HL-60 (cell line): ENCODE results near the gene MNAT1.

Experiments
- DNase-seq, 2 experiments: peaks; one replicate each; pipeline ENCODE4 v3.0.0-alpha.2; 2010 to 2020; ENCODE audit warnings: low read depth in 1 of 2, low spot score in 1 of 2
- H3K27ac ChIP-seq: fragments of 250-450 bp; sonication (Bioruptor Pico); replicated peaks from 2 replicates; pipeline ENCODE4 v1.5.1; 2020; ENCODE audit warnings: mild to moderate bottlenecking, moderate library complexity
- H3K27me3 ChIP-seq: fragments of 250-450 bp; sonication (Bioruptor Pico); 2 replicates; pipeline ENCODE4 v1.5.1; 2021; ENCODE audit warnings: mild to moderate bottlenecking, moderate library complexity; ENCODE audit not compliant: insufficient read depth, poor library complexity, severe bottlenecking
- H3K4me3 ChIP-seq: replicated peaks from 2 replicates; pipeline ENCODE4 v1.5.1; 2011; ENCODE audit warnings: mild to moderate bottlenecking, control low read depth, low read length; ENCODE audit not compliant: insufficient read depth
- CTCF ChIP-seq: IDR thresholded peaks from one replicate; pipeline ENCODE4 v1.5.1; 2011; ENCODE audit warnings: low read length, control low read depth, inconsistent platforms; ENCODE audit not compliant: insufficient read depth
- GABPA ChIP-seq: IDR thresholded peaks from 2 replicates; pipeline ENCODE4 v1.6.1; 2012; ENCODE audit warnings: low read depth
- POLR2AphosphoS5 ChIP-seq: IDR thresholded peaks from 2 replicates; pipeline ENCODE4 v1.6.1; 2012; ENCODE audit warnings: low read depth
- REST ChIP-seq: IDR thresholded peaks from 2 replicates; pipeline ENCODE4 v1.6.1; 2012; ENCODE audit warnings: low read depth; ENCODE audit not compliant: insufficient replicate concordance
- SPI1 ChIP-seq: IDR thresholded peaks from 2 replicates; pipeline ENCODE4 v1.6.1; 2012; ENCODE audit warnings: low read depth, mild to moderate bottlenecking, borderline replicate concordance

The MNAT1 gene

DNA sequence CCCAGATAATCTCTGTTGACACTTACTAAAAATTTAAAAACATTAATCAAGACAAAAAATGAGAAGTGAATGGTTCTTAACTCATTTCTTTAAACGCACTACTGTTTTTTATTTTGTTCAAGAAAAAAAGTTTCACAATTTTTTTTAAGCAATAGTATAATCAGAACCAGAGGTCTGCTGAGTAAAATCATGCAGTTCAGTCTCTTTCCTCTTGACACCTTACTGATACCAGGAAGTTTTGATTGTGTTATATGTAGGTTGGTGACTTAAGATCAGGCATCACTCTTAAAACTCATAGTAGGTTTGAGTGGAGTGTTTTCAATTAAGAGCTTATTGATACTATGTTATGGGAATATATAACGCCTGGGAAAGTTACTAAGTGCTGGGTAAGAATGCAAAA, 125.0 kb downstream of the MNAT1 start:
- Histone ChIP-seq H3K27me3 (no peaks in the 10 kb centered on the region), H3K4me3 (no peak overlapping the region), H3K27ac (no peak overlapping the region)
- TF ChIP-seq SPI1 (no peak), REST (no peak), POLR2AphosphoS5 (no peak), GABPA (no peak), CTCF (no peak)
- no peak for DNase-seq

DNA sequence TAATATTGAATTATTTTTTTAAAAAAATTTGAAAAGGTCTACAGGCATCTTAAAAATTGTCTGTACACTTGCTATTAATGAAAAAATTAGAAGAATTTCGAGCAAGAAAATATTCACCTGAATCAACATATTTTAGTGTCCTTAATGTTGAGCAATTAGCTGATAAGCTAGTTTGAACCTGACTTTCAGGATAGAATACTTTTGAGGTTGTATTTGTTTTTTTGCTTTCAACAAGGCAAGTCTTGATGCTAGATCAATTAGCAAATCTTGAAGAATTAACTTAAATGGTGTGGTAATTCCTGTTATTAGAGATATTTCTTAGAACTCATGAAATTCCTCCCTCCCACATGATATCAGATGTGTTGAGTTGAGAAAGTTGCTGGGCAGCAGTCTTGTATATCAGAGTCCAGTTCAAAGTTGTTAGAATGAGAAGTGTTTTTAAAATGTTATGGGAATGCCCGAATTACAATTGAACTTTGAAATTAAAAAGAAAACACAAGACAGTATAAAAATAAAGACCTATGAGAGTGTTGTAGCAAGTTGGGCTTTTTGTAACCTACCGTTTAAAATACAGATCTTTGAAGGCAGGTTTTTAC, 127.1 kb downstream of the MNAT1 start:
- no peak overlapping the region for H3K27ac ChIP-seq

More for the DNA sequence above, 127.1 kb downstream of the MNAT1 start:
- no peak for DNase-seq
- H3K4me3 ChIP-seq, result no peak overlapping the region
- TF ChIP-seq SPI1 (no peak), POLR2AphosphoS5 (no peak), REST (no peak), CTCF (no peak), GABPA (no peak)
- no peaks in the 10 kb centered on the region for H3K27me3 ChIP-seq
